ENCODE measurements around the gene LRCH2. TPM values are rescaled to one million over a fixed set of nuclear protein-coding genes. Genes with fewer than 3 reads are reported as not detected.

The LRCH2 gene
- total RNA-seq, 4 donors from 2014 or later: 9.8 to 15.9 (median 10.7) TPM

Small RNAs within 50 kb of the gene (small RNA-seq; reads per million reads assigned to genes)
- gene RF00019 (0 reads per million in 3 donors), gene SNORA35B (46.8 to 118 (median 51.4) reads per million in 3 donors)

Other genes starting within 250 kb of the LRCH2 start
- under 1 TPM in 3 of 4 donors, not detected in 1; 0.33 to 0.52 (median 0.39) TPM for gene IL13RA2, start 216.5 kb downstream of the LRCH2 start, total RNA-seq
- gene RBMXL3, start 44.7 kb downstream of the LRCH2 start, total RNA-seq: not detected
- not detected for gene LUZP4, start 55.6 kb upstream of the LRCH2 start, total RNA-seq

Measured in esophagus muscularis mucosa (tissue), 4 donors.